AG10803 (cell line): ENCODE data around the gene TMEM121.

ENCODE experiments used
- DNase-seq: peaks from one replicate; pipeline ENCODE4 v3.0.0; 2010; ENCODE audit warnings: low read depth
- H3K4me3 ChIP-seq: 2 replicates; pipeline ENCODE4 v1.5.1; 2011; ENCODE audit warnings: mild to moderate bottlenecking, low read length, control low read depth
- CTCF ChIP-seq: conservative IDR thresholded peaks from 2 replicates; pipeline ENCODE4 v1.5.1; 2011; ENCODE audit warnings: mild to moderate bottlenecking, low read length, control low read depth, inconsistent platforms

Gene TMEM121

GRCh38 chr14:105484069-105484996, 42.0 kb upstream of the TMEM121 start:
- peak; percentile 76 for DNase-seq
- no peak for TF ChIP-seq CTCF
- no peak overlapping the region for H3K4me3 ChIP-seq

- no peak overlapping the region for H3K4me3 ChIP-seq
- TF ChIP-seq CTCF, result no peak
- DNase-seq, result no peak
Measured at GRCh38 chr14:105484997-105485393, 41.4 kb upstream of the TMEM121 start.

GRCh38 chr14:105485739-105486162, 40.6 kb upstream of the TMEM121 start:
- DNase-seq, result no peak
- H3K4me3 ChIP-seq, result no peak overlapping the region
- TF ChIP-seq CTCF, result no peak

- peak within 1 kb of the TSS; percentile 69 for H3K4me3 ChIP-seq
- DNase-seq, result no peak
- no peak for TF ChIP-seq CTCF
Measured at GRCh38 chr14:105486163-105486973, 40.0 kb upstream of the TMEM121 start, which contains the start of gene CRIP1. Gene CRIP1, plus strand, starts transcription at chr14:105486886. Its CDS starts 374 bp downstream, at chr14:105487260.

- peak; percentile 40 for DNase-seq
- peak overlapping the region; percentile 69 for H3K4me3 ChIP-seq
- no peak for TF ChIP-seq CTCF
Measured at GRCh38 chr14:105486974-105487448, 39.4 kb upstream of the TMEM121 start.

GRCh38 chr14:105487449-105487985, 38.9 kb upstream of the TMEM121 start:
- H3K4me3 ChIP-seq, result peak overlapping the region; percentile 69
- DNase-seq, result no peak
- no peak for TF ChIP-seq CTCF
